Breast epithelium (tissue), 4 donors: Measurements from ENCODE around the gene RELL1. TPM values are rescaled to one million over a fixed set of nuclear protein-coding genes. Genes with fewer than 3 reads are reported as not detected.

ENCODE experiments used
- DNase-seq, 2 donors: peaks; one replicate each; pipeline ENCODE4 v3.0.0-alpha.2; 2019; ENCODE audit warnings: low spot score in 2 of 2
- H3K27ac ChIP-seq, 2 donors: fragments of 200-600 bp; sonication (generic) in 1 of 2; one replicate each; pipeline ENCODE4 v1.5.1; 2016 to 2019; ENCODE audit warnings: mild to moderate bottlenecking in 1 of 2
- H3K27me3 ChIP-seq, 2 donors: fragments of 200-600 bp; sonication (generic) in 1 of 2; one replicate each; pipeline versions ENCODE4 v1.5.1 to v1.6.0; 2017 to 2019; ENCODE audit warnings: control low read depth in 1 of 2, mild to moderate bottlenecking in 1 of 2
- H3K36me3 ChIP-seq: fragments of 200-600 bp; one replicate; pipeline ENCODE4 v1.5.1; 2019
- H3K4me1 ChIP-seq, 2 donors: fragments of 200-600 bp; sonication (generic); one replicate each; pipeline ENCODE4 v1.5.1; 2016 to 2019; ENCODE audit warnings: control low read depth in 1 of 2
- H3K4me3 ChIP-seq, 3 donors: fragments of 200-600 bp; sonication (generic); 1 replicate in 2 of 3; 2 replicates in 1 of 3; pipeline ENCODE4 v1.5.1; 2016 to 2019; ENCODE audit warnings: mild to moderate bottlenecking in 3 of 3, moderate library complexity in 2 of 3
- H3K9me3 ChIP-seq, 2 donors: fragments of 200-600 bp; sonication (generic) in 1 of 2; one replicate each; pipeline ENCODE4 v1.5.1; 2016 to 2019; ENCODE audit warnings: control low read depth in 1 of 2
- POLR2A ChIP-seq: fragments of 450-650 bp; IDR thresholded peaks from one replicate; pipeline ENCODE4 v1.6.1; 2016; ENCODE audit warnings: antibody characterized with exemption, mild to moderate bottlenecking, moderate library complexity
- POLR2AphosphoS5 ChIP-seq, 3 donors: sonication (generic); formaldehyde crosslinking; IDR thresholded peaks; one replicate each; pipeline ENCODE4 v1.6.1; 2017; ENCODE audit warnings: antibody characterized with exemption in 3 of 3
- intact Hi-C: fragments of 100-400 bp; cut with DNase I; formaldehyde crosslinking; loops from one replicate; pipeline ENCODE4 v1.15.1; 2023; ENCODE audit warnings: low total_unique reads
- total RNA-seq, 3 donors: library from RNA; depleted of rRNA; stranded (reverse); fragments of >200 nt; gene quantifications; one replicate each; pipeline ENCODE4 v1.1.0, GENCODE V29; 2016
- TF ChIP-seq, protein P1 (sequence below), 3 donors: fragments of 450-650 bp; IDR thresholded peaks; one replicate each; pipeline ENCODE4 v1.5.1; 2016 to 2017; ENCODE audit warnings: antibody characterized with exemption in 3 of 3, mild to moderate bottlenecking in 3 of 3, moderate library complexity in 3 of 3

The RELL1 gene, protein sequence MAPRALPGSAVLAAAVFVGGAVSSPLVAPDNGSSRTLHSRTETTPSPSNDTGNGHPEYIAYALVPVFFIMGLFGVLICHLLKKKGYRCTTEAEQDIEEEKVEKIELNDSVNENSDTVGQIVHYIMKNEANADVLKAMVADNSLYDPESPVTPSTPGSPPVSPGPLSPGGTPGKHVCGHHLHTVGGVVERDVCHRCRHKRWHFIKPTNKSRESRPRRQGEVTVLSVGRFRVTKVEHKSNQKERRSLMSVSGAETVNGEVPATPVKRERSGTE
- 10 to 100 TPM; 68.5 to 88.8 (median 76.0) TPM for total RNA-seq

DNA sequence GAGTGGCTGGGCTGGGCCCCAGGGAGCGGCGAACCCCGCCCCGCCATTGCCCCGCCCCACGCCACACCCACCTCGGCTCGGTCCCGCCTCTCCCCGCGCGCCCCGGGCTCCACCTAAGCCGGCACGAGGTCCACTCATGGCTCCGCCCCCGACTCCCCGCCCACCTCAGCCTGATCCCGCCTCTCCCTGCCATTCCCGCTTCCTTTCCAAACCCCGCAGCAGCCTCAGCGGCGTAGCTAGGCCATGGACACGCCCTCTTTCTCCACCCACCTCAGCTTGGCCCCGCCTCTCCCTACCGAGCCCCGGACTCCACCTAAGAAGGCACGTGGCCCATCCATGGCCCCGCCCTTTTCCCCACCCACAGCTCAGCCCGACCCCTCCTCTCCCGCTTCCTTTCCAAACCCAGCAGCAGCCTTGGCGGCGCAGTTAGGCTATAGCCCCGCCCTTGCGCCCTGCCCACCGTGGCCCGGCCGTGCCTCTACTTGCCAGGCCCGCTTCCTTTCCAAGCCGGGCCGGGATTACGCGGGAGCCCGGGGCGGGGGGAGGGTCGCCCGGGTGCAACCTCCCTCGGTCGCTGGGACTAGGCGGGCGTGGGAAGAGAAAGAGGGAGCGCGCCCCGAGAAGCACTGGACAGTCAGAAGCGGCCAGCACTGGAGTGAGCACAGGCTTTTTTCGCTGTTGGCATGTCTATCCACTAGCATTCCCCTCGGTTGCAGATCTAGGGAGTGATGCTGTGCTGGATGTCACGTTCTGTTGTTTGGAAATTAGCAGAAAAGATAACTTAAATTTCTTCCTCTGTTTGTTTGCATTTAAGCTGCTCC is at the start of gene RELL1:
Gene RELL1 (minus strand): TSS at position 4 of the 821 bp plus-strand sequence. CDS start 89 bp downstream, outside the sequence.
- intact Hi-C loops: loop anchor here (10.0 kb wide), 1 partner anchor 82 kb away; no protein-coding TSS in a partner anchor
- Histone ChIP-seq H3K4me1 (no peaks in the 10 kb centered on the region), H3K9me3 (no peaks in the 10 kb centered on the region), H3K27me3 (no peaks in the 10 kb centered on the region), H3K27ac (peak within 1 kb of the TSS; percentile 97 to 98), H3K4me3 (peak within 1 kb of the TSS; percentile 92 to 97 (median 95)), H3K36me3 (no peaks in the 10 kb centered on the region)
- DNase-seq: peak; percentile 99 to 100
- TF ChIP-seq POLR2AphosphoS5 (IDR thresholded peaks at IDR 0.05) (no peak), POLR2A (no peak)
- TF ChIP-seq, protein P1, sequence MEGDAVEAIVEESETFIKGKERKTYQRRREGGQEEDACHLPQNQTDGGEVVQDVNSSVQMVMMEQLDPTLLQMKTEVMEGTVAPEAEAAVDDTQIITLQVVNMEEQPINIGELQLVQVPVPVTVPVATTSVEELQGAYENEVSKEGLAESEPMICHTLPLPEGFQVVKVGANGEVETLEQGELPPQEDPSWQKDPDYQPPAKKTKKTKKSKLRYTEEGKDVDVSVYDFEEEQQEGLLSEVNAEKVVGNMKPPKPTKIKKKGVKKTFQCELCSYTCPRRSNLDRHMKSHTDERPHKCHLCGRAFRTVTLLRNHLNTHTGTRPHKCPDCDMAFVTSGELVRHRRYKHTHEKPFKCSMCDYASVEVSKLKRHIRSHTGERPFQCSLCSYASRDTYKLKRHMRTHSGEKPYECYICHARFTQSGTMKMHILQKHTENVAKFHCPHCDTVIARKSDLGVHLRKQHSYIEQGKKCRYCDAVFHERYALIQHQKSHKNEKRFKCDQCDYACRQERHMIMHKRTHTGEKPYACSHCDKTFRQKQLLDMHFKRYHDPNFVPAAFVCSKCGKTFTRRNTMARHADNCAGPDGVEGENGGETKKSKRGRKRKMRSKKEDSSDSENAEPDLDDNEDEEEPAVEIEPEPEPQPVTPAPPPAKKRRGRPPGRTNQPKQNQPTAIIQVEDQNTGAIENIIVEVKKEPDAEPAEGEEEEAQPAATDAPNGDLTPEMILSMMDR (IDR thresholded peaks at IDR 0.05): peak in 1 of 3 donors; percentile 13

DNA sequence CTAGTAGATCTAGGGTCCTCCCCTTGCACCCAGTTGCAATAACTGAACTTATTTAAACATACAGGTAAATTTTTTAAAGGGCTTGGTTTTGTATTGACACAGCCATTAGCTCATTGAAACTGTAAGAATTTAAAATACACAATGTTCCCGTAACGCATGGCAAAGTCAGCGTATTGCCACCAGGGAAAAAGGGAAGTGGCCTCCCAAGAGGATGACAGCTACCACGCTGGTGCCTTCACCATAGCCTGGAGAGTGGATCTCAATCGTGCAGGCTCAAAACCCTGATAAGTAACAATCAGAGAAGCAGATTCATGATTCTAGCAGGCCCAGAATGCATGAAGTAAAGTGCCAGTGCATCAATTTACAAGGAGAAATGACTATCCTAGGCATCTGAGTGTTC is 49.4 kb upstream of the RELL1 start:
- intact Hi-C loops: no loop called here
- H3K27me3 ChIP-seq: no peaks in the 10 kb centered on the region
- H3K4me3 ChIP-seq: no peak overlapping the region
- no peak for DNase-seq
- H3K27ac ChIP-seq: no peak overlapping the region
- H3K36me3 ChIP-seq: no peaks in the 10 kb centered on the region
- H3K4me1 ChIP-seq: no peaks in the 10 kb centered on the region
- no peaks in the 10 kb centered on the region for H3K9me3 ChIP-seq
- no peak for TF ChIP-seq POLR2A
- TF ChIP-seq POLR2AphosphoS5 (IDR thresholded peaks at IDR 0.05): no peak
- TF ChIP-seq, protein P1 (IDR thresholded peaks at IDR 0.05): no peak

DNA sequence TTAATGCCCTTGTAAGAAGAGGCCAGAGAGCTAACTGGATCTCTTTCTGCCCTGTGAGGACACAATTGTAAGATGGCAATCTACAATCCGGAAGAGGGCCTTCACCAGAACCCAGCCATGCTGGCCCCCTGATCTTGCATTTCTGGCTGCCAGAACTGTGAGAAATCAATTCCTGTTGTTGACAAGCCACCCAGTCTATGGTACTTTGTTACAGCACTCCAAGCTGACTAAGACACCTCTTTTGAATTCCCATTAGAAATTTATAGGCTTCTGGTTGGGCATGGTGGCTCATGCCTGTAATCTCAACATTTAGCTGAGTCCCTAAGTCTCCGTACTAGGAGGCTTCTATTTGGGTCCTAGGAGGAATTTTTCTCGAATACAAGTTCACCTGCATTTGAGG is 48.8 kb upstream of the RELL1 start:
- DNase-seq: no peak
- Histone ChIP-seq H3K4me3 (no peak overlapping the region), H3K4me1 (no peaks in the 10 kb centered on the region), H3K27ac (no peak overlapping the region), H3K9me3 (no peaks in the 10 kb centered on the region), H3K36me3 (no peaks in the 10 kb centered on the region), H3K27me3 (no peaks in the 10 kb centered on the region)
- intact Hi-C loops: no loop called here
- TF ChIP-seq POLR2A: no peak
- no peak for TF ChIP-seq POLR2AphosphoS5 (IDR thresholded peaks at IDR 0.05)
- TF ChIP-seq, protein P1 (IDR thresholded peaks at IDR 0.05): no peak

- Histone ChIP-seq H3K9me3 (no peaks in the 10 kb centered on the region), H3K36me3 (no peaks in the 10 kb centered on the region), H3K27ac (no peak overlapping the region), H3K4me1 (no peaks in the 10 kb centered on the region), H3K27me3 (no peaks in the 10 kb centered on the region), H3K4me3 (no peak overlapping the region)
- no peak for DNase-seq
- TF ChIP-seq POLR2A: no peak
- intact Hi-C loops: no loop called here
These were observed 47.2 kb upstream of the RELL1 start for GRCh38 chr4:37733240-37733867.

DNA sequence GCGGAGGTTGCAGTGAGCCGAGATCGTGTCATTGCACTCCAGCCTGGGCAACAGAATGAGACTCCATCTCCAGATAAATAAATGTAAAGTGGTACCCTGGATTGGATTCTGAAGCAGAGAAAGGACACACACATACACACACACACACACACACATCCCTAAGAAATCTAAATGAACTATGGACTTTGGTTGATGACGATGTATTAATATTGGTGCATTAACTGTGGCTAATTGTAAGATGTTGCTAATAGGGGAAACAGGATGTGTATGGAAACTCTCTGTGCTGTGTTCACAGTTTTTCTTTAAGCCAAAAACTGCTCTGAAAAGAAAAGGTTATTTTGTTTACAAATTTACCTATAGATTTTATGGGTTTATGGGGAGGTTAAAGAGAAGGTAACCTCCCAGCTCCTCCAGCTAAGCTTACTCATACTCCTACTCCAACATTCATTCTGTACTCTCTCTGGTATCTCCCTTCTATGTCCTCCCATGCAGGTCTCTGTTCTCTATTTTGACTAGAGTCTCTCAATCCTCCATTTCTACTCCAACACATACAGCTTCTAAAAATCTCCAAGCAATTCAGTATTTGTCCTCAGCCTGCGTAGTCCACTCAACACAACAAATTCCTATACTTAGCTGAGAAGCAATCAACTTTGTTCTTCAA is 46.5 kb upstream of the RELL1 start:
- H3K9me3 ChIP-seq: no peaks in the 10 kb centered on the region
- no peak overlapping the region for H3K4me3 ChIP-seq
- H3K27ac ChIP-seq: no peak overlapping the region
- no peaks in the 10 kb centered on the region for H3K4me1 ChIP-seq
- no peaks in the 10 kb centered on the region for H3K27me3 ChIP-seq
- DNase-seq: no peak
- intact Hi-C loops: no loop called here
- TF ChIP-seq POLR2AphosphoS5 (IDR thresholded peaks at IDR 0.05) (no peak), POLR2A (no peak)
- TF ChIP-seq, protein P1 (IDR thresholded peaks at IDR 0.05): no peak
- H3K36me3 ChIP-seq: no peaks in the 10 kb centered on the region
